ENCODE results near the gene ENTREP3. TPM values are rescaled to one million over a fixed set of nuclear protein-coding genes. Genes with fewer than 3 reads are reported as not detected.
A peak's percentile ranks its signal among the peaks of the same experiment; 100 is the strongest.

Gene ENTREP3
- total RNA-seq, 3 donors from 2014 or later (not counting 1 experiment from before 2014, with no cell fraction given), result 6.9 to 10.0 (median 8.9) TPM

GRCh38 chr1:155296661-155297060, 41.4 kb upstream of the ENTREP3 start:
- no peak for DNase-seq
- no peak for TF ChIP-seq CTCF (IDR thresholded peaks at IDR 0.05)
- H3K4me1 ChIP-seq (ENCODE audit: control insufficient read depth, insufficient read depth, low read length), result peaks cover 7% of the 10 kb centered on the region
- Mint-ChIP-seq H3K4me3 (no peak overlapping the region), H3K4me1 (peaks cover 0 to 4% of the 10 kb centered on the region in 2 donors), H3K9me3 (no peaks in the 10 kb centered on the region), H3K27me3 (ENCODE audit: low read depth in 2 of 2) (peaks cover 33 to 38% of the 10 kb centered on the region in 2 donors), H3K27ac (no peak overlapping the region), H3K36me3 (no peaks in the 10 kb centered on the region)
- ATAC-seq, result no peak
- WGBS (ENCODE audit: insufficient coverage), result 91% methylated on average over 3 of the region's 3 CpGs
- no peak overlapping the region for H3K4me3 ChIP-seq (ENCODE audit: low read length)
- peaks cover 12% of the 10 kb centered on the region for H3K27me3 ChIP-seq (ENCODE audit: control insufficient read depth, insufficient read depth, low read length)
- no peaks in the 10 kb centered on the region for H3K9me3 ChIP-seq (ENCODE audit: control insufficient read depth, insufficient read depth, low read length)
- no peak overlapping the region for H3K27ac ChIP-seq (ENCODE audit: low read length)
- no peaks in the 10 kb centered on the region for H3K36me3 ChIP-seq (ENCODE audit: control insufficient read depth, insufficient read depth, low read length)
- intact Hi-C loops (cut with micrococcal nuclease), result no loop called here

- Histone ChIP-seq H3K4me3 (ENCODE audit: low read length) (no peak overlapping the region), H3K36me3 (ENCODE audit: control insufficient read depth, insufficient read depth, low read length) (no peaks in the 10 kb centered on the region), H3K27me3 (ENCODE audit: control insufficient read depth, insufficient read depth, low read length) (peaks cover 12% of the 10 kb centered on the region), H3K4me1 (ENCODE audit: control insufficient read depth, insufficient read depth, low read length) (peaks cover 7% of the 10 kb centered on the region), H3K27ac (ENCODE audit: low read length) (no peak overlapping the region), H3K9me3 (ENCODE audit: control insufficient read depth, insufficient read depth, low read length) (no peaks in the 10 kb centered on the region)
- no peak for ATAC-seq
- no peak for TF ChIP-seq CTCF (IDR thresholded peaks at IDR 0.05)
- Mint-ChIP-seq H3K36me3 (no peaks in the 10 kb centered on the region), H3K27me3 (ENCODE audit: low read depth in 2 of 2) (peaks cover 33 to 41% of the 10 kb centered on the region in 2 donors), H3K4me3 (no peak overlapping the region), H3K27ac (no peak overlapping the region), H3K4me1 (peaks cover 0 to 4% of the 10 kb centered on the region in 2 donors), H3K9me3 (no peaks in the 10 kb centered on the region)
- no peak for DNase-seq
- WGBS (ENCODE audit: insufficient coverage), result 89% methylated on average over 7 of the region's 7 CpGs
- intact Hi-C loops (cut with micrococcal nuclease), result no loop called here
Observed at GRCh38 chr1:155295942-155296267, 40.6 kb upstream of the ENTREP3 start.

- Histone ChIP-seq H3K4me3 (ENCODE audit: low read length) (no peak overlapping the region), H3K27ac (ENCODE audit: low read length) (no peak overlapping the region), H3K4me1 (ENCODE audit: control insufficient read depth, insufficient read depth, low read length) (peaks cover 7% of the 10 kb centered on the region), H3K9me3 (ENCODE audit: control insufficient read depth, insufficient read depth, low read length) (no peaks in the 10 kb centered on the region), H3K27me3 (ENCODE audit: control insufficient read depth, insufficient read depth, low read length) (peaks cover 12% of the 10 kb centered on the region), H3K36me3 (ENCODE audit: control insufficient read depth, insufficient read depth, low read length) (no peaks in the 10 kb centered on the region)
- peaks cover 33 to 41% of the 10 kb centered on the region in 2 donors for H3K27me3 Mint-ChIP-seq (ENCODE audit: low read depth in 2 of 2)
- H3K36me3 Mint-ChIP-seq, result no peaks in the 10 kb centered on the region
- no peak overlapping the region for H3K27ac Mint-ChIP-seq
- TF ChIP-seq CTCF (IDR thresholded peaks at IDR 0.05), result no peak
- no peaks in the 10 kb centered on the region for H3K9me3 Mint-ChIP-seq
- 26% methylated on average over 47 of the region's 47 CpGs for WGBS (ENCODE audit: insufficient coverage)
- ATAC-seq, result peak in 1 of 3 donors; percentile 30
- intact Hi-C loops (cut with micrococcal nuclease), result no loop called here
- no peak for DNase-seq
- peaks cover 0 to 4% of the 10 kb centered on the region in 2 donors for H3K4me1 Mint-ChIP-seq
- H3K4me3 Mint-ChIP-seq, result no peak overlapping the region
Observed at GRCh38 chr1:155295183-155295941, 40.1 kb upstream of the ENTREP3 start.

All from natural killer cell (primary cell).